ENCODE measurements around the gene LIMS1. TPM values are rescaled to one million over a fixed set of nuclear protein-coding genes. Genes with fewer than 3 reads are reported as not detected.

LIMS1 gene
- total RNA-seq, 1 experiment from 2014 or later: 101 TPM

- peaks cover 95% of the 10 kb centered on the region for H3K4me1 ChIP-seq (ENCODE audit: control insufficient read depth, insufficient read depth, low read length)
- H3K4me3 ChIP-seq (ENCODE audit: low read depth in 2 of 2, low read length in 2 of 2): peak overlapping the region in 1 of 2 experiments; percentile 3; a peak in 1 of 4 replicates
- peak; percentile 46 for ATAC-seq
- TF ChIP-seq TCF7L2 (IDR thresholded peaks at IDR 0.05; ENCODE audit: low read depth, low read length): peak; percentile 96
- peak; percentile 62; the same call in 1 of the 2 replicates for TF ChIP-seq POLR2AphosphoS5 (IDR thresholded peaks at IDR 0.05; ENCODE audit: low read depth, low read length)
- no peak for TF ChIP-seq REST (IDR thresholded peaks at IDR 0.05; ENCODE audit: insufficient read depth in 1 of 2, low read depth in 2 of 2, low read length in 1 of 2)
- no peak for TF ChIP-seq SIN3A (IDR thresholded peaks at IDR 0.05; ENCODE audit: borderline replicate concordance, insufficient read depth, low read depth, low read length)
- TF ChIP-seq CTCF (IDR thresholded peaks at IDR 0.05): no peak
- in situ Hi-C loops (cut with HindIII; ENCODE audit: low pct_unique_long_range_greater_than_20kb, low sequenced_read_pairs): no loop called here
- ChIA-PET POLR2A (interaction anchor here (1.2 kb wide), 1 partner anchor 20 kb away, joined by 3 read pairs; no protein-coding TSS in a partner anchor), CTCF (interaction anchor here (0.5 to 4.5 kb wide), 2 partner anchors 20 to 75 kb away, joined by 4 to 26 read pairs; no protein-coding TSS in a partner anchor)
- peak overlapping the region; percentile 97 for H3K27ac ChIP-seq (ENCODE audit: low read length)
- no TSS peak for BruUV-seq (replicated peaks)
- H3K36me3 ChIP-seq (ENCODE audit: control insufficient read depth, insufficient read depth, low read length): no peaks in the 10 kb centered on the region
- no peaks in the 10 kb centered on the region for H3K9me3 ChIP-seq (ENCODE audit: control insufficient read depth, insufficient read depth, low read depth, low read length)
- intact Hi-C loops (cut with micrococcal nuclease; ENCODE audit: unreplicated experiment): no loop called here
- no peak for DNase-seq (ENCODE audit: low read depth, low spot score)
- no peaks in the 10 kb centered on the region for H3K27me3 ChIP-seq (ENCODE audit: control insufficient read depth, insufficient read depth, low read length)
These were observed 82.5 kb downstream of the LIMS1 start for GRCh38 chr2:108616751-108617161.

- intact Hi-C loops (cut with micrococcal nuclease; ENCODE audit: unreplicated experiment) (no loop called here), in situ Hi-C loops (cut with HindIII; ENCODE audit: low pct_unique_long_range_greater_than_20kb, low sequenced_read_pairs) (no loop called here)
- DNase-seq (ENCODE audit: low read depth, low spot score) (no peak), ATAC-seq (no peak)
- peaks cover 96% of the 10 kb centered on the region for H3K4me1 ChIP-seq (ENCODE audit: control insufficient read depth, insufficient read depth, low read length)
- POLR2A ChIA-PET: no interaction called here
- no peaks in the 10 kb centered on the region for H3K9me3 ChIP-seq (ENCODE audit: control insufficient read depth, insufficient read depth, low read depth, low read length)
- peak overlapping the region; percentile 97 for H3K27ac ChIP-seq (ENCODE audit: low read length)
- no peak for TF ChIP-seq POLR2AphosphoS5 (IDR thresholded peaks at IDR 0.05; ENCODE audit: low read depth, low read length)
- TF ChIP-seq REST (IDR thresholded peaks at IDR 0.05; ENCODE audit: insufficient read depth in 1 of 2, low read depth in 2 of 2, low read length in 1 of 2): no peak
- no peak for TF ChIP-seq TCF7L2 (IDR thresholded peaks at IDR 0.05; ENCODE audit: low read depth, low read length)
- no peak for TF ChIP-seq SIN3A (IDR thresholded peaks at IDR 0.05; ENCODE audit: borderline replicate concordance, insufficient read depth, low read depth, low read length)
- TF ChIP-seq CTCF (IDR thresholded peaks at IDR 0.05): no peak
- H3K36me3 ChIP-seq (ENCODE audit: control insufficient read depth, insufficient read depth, low read length): no peaks in the 10 kb centered on the region
- H3K27me3 ChIP-seq (ENCODE audit: control insufficient read depth, insufficient read depth, low read length): no peaks in the 10 kb centered on the region
- no TSS peak for BruUV-seq (replicated peaks)
- CTCF ChIA-PET: interaction anchor here (4.5 kb wide), 1 partner anchor 19 kb away, joined by 26 read pairs; no protein-coding TSS in a partner anchor
- no peak overlapping the region for H3K4me3 ChIP-seq (ENCODE audit: low read depth in 2 of 2, low read length in 2 of 2)
These were observed 83.3 kb downstream of the LIMS1 start for GRCh38 chr2:108617617-108618016.
